HG03342 (cell line): Measurements from ENCODE around the gene NOL3.
A peak's percentile ranks its signal among the peaks of the same experiment; 100 is the strongest.
"Not testable (repeated sequence)": the region's sequence is repeated elsewhere in the genome, so short reads cannot be mapped to it uniquely, and the experiment has no call there.

Source experiments
- ATAC-seq: cut with Tn5 transposase; IDR thresholded peaks from one replicate; pipeline ENCODE4 v1.9.1; 2021; ENCODE audit warnings: mild to moderate bottlenecking, moderate library complexity; ENCODE audit not compliant: unreplicated experiment

The NOL3 gene

DNA sequence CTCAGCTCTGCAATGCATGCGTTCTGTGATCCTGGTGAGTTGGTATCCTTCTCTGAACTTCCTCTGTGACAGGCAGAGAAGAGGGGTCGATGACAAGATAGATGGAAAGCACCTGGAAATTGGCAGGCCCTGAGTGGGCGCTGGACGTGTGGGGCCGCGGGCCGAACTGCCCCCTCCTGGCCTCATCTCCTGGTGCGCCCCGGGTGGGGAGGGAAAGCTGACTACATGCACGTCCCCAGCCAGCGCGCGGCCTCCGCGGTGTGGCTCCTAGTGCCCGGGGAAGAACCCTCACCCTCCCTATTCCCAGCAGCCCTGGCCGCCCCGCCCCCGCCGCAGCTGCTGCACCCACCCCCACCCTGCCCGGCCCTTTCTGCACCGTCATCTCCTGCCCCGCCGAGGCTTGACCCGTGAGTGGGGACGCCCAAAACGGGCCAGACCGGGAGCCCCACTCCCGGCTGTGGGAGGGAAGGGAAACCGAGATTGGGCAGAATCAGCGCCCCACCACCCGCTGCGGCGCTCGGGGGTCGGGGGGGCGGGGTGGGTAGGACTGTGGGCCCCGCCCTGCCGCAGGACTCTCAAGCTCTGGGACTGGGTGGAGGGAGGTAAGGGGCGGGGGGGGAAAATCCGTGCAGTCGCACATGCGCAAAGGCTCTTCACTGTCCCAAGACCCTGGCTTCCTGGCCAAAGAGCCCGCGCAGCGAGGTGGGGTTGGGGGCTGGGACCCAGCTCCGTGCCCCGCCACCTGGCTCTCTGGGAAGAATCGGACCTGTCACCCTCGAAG, at the start of gene NOL3:
Gene NOL3, plus strand, starts transcription at position 371 of the 781 bp plus-strand sequence.
- no peak for ATAC-seq

GRCh38 chr16:67122799-67123198, 47.5 kb upstream of the NOL3 start:
- not testable (repeated sequence) for ATAC-seq

- no peak for ATAC-seq
Observed at GRCh38 chr16:67128417-67128816, 41.9 kb upstream of the NOL3 start.

GRCh38 chr16:67128887-67129286, 41.5 kb upstream of the NOL3 start:
- ATAC-seq = no peak

- no peak for ATAC-seq
Observed at GRCh38 chr16:67129422-67129821, 40.9 kb upstream of the NOL3 start.

DNA sequence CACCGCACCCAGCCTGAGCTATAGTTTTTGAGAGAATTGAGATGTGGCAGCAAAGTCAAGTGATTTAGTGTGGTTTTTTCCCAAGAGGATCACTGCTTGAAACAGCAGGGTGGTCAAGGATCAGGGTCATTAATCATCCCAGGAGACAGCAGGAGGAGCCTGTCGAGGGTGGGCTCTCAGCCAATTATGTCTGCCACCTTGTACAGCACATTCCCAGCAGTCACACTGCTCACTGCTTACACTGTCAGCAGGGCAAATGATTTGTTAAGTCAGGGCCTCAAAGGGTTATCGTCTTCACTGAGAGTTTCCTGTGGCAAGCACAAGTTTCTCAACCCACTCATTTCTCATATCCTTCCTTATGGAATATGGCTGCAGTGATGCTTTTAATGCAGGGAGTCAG, 32.7 kb upstream of the NOL3 start:
- ATAC-seq = no peak

- no peak for ATAC-seq
Observed at GRCh38 chr16:67141391-67141790, 28.9 kb upstream of the NOL3 start.

GRCh38 chr16:67142342-67142741, 28.0 kb upstream of the NOL3 start:
- no peak for ATAC-seq

DNA sequence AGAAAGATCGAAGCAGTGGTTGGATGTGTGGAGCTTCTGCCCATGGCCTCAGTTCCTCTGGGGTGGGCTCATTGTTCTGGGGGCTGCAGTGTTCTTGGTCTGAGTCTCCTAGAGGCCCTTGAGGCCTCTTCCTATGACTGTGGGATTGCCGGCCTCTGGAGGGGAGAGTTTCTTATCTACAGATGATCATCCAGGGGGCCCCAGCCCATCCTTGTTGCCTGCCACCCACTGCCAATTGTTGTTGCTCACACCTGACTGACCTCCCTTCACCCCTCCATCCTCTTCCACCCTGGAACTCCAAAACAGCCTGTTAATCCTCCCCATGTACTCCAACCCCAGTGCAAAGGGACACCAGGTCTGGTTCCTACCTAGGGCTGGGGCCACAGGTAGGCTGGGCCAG, 25.4 kb upstream of the NOL3 start:
- ATAC-seq = no peak

- no peak for ATAC-seq
Observed at GRCh38 chr16:67145746-67146145, 24.6 kb upstream of the NOL3 start.

GRCh38 chr16:67146523-67147357, 23.6 kb upstream of the NOL3 start:
- ATAC-seq = no peak

DNA sequence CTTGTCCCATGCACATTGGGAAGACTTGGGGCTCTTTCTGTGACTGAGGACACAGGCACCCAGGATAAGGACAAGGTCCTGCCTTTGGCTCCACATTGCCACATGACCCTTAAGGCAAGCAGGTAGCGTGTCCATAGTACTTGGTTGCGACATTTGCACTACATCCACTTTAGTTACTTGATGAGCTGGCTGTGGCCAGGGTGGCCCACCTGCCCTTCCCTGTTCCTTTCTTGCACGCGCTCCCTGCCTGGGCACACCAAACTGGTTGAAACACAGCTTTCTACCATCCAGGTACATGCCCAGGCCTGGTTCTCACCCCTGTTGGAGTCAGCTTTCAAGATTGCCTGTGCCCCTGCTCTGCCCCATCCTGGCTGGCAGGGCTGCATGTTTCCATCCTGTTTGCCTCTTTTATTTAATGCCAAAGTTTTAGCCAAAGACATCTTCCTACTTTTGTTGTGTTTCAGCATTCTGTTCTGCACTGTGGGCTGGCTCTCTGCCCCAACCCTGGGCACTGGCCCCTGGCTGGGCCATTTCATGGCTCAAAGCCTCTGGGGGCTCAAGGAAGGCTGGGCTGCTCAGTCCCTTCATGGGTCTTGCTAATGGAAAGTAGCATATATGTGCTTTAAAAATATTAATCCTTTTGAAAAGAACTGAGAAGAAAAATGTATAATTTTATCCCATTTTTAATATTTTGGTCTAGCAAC, 22.7 kb upstream of the NOL3 start:
- no peak for ATAC-seq

DNA sequence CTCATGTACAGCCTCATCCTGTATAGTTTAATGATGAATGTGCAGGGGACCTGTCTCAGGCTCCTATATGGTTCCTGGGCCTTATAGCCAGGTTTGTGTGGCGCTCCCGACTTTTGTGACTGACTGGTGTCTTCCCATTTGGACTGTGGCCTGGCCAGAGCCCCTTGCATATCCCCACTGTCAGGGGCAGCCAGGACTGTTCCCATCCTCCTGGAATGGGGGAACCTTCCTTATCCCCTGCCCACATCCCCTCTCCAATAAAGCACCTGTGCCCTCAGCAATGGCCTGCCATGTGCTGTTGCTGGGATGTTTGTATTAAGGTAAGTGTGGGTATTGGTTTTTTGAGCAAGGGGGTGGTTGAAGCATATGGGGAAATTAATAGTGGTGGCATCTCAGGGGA, 22.1 kb upstream of the NOL3 start:
- ATAC-seq = no peak

GRCh38 chr16:67148656-67149275, 21.6 kb upstream of the NOL3 start:
- ATAC-seq = no peak

DNA sequence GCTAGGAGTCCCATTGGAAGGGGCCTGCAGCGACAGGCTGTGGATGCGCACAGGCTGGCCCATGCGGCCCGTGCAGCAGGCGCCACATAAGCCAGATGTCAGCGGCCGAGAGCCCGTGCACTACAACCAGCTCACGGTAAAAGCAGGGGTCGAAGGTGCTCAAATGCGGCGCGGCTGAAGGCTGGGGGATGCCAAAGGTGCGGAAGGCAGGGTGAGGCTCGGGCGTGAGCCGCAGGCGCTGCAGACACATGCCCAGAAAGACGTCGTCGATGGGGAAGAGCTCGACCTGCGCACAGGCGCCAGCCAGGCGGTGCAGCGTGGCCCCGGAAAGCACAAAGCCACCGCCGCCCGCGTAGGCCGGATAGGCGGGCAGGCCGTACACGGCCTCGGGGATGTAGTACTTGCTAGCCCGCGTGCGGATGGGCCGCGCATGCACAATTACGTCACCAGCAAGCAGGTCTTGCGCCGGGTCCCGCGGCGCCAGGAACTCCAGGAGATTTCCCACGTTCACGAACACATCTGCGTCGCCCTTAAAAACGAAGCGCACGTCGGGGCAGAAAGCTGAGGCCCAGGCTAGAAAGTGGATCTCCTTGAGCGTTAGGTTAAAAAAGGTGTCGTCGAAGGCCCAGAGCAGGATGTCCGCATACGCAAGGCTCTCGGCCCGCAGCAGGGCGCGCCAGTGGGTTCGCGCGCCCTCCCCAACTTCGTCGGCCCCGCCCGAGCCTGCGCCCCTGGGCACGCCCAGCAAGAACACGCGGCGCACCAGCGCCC, 20.9 kb upstream of the NOL3 start:
- ATAC-seq = no peak

DNA sequence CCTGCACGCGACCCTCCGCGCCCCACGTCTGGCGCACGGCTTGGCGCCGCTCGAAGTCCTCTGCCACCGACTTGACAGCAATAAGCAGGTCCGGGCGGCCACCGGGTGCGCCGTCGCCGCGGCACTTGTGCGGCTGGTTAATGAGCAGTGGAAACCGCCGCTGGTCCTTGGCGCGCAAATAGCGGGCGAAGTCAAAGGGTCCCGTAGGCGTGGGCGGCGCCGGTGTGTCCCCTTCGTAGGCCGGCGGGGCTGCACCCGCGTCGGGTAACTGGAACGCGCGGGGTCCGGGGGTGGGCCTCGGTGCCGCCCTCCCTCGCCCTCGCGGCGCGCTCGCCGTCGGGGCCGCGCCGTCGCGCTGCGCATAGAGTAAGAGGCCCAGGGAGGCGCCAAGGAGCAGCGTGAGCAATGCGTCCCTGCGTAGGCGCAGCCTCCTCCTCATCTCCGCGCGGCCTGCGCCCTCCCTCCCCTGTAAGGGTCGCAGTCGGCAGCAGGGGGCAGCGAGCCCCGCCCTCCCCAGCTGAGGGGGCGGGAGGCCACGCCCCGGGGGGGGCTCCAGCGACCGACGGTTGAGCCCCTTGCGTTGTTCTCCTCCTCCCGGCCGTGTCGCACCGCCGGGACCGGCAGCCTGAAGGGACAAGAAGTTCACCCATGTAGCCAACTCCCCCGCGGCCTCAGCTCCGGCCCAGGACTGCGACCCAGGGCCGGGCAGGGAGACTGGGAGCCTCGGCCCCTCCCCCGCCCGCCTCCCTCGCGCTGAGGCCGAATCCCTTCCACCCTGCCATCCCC, 20.1 kb upstream of the NOL3 start:
- peak; percentile 48 for ATAC-seq

- peak; percentile 56 for ATAC-seq
Observed at GRCh38 chr16:67150833-67151396, 19.4 kb upstream of the NOL3 start, which contains the start of gene B3GNT9. Gene B3GNT9, minus strand, starts transcription at chr16:67150998. Its CDS starts 513 bp downstream, at chr16:67150485.

DNA sequence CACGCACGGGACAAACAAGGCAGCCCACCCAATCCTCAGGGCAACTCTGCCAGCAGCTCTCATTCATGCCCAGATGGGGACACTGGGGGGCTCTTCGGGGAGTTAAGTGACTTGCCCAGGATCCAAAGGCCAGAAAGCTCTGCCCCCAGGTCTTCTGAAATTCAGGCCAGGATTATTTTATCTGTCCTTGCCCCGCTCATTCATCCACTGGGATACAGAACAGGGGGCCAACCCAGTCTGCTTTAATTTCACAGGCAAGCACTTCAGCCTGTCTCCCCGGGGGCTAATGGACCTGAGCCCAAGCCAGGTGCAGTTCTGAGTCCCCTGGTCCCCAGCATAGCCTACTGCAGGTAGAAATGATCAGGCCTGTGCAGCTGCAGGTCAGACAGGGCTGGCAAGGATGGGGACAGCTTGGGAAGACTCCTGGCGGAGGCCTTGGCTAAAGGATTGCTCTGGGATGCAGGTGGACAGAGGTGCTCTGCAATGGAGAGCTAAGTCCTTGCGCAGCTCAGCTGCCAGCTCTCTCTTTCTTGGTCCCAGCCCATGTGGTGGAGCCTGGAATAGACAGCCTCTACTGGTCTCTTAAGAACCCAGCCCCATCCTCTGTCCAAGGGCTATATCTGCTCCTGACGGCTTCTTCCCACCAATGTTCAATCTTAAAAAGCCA, 18.8 kb upstream of the NOL3 start:
- no peak for ATAC-seq
